Measurements from ENCODE around the gene BPI. TPM values are rescaled to one million over a fixed set of nuclear protein-coding genes. Genes with fewer than 3 reads are reported as not detected.
A peak's percentile ranks its signal among the peaks of the same experiment; 100 is the strongest.

Gene BPI
- total RNA-seq, 1 experiment from 2014 or later = not detected

- no peak for TF ChIP-seq REST (IDR thresholded peaks at IDR 0.05; ENCODE audit: insufficient read depth in 1 of 2, low read depth in 2 of 2, low read length in 1 of 2)
- TF ChIP-seq POLR2AphosphoS5 (IDR thresholded peaks at IDR 0.05; ENCODE audit: low read depth, low read length) = no peak
- TF ChIP-seq CTCF (IDR thresholded peaks at IDR 0.05) = no peak
- no peak for TF ChIP-seq TCF7L2 (IDR thresholded peaks at IDR 0.05; ENCODE audit: low read depth, low read length)
- no peak for TF ChIP-seq SIN3A (IDR thresholded peaks at IDR 0.05; ENCODE audit: borderline replicate concordance, insufficient read depth, low read depth, low read length)
- ATAC-seq = no peak
- CTCF ChIA-PET = no interaction called here
These were observed 34.2 kb upstream of the BPI start for GRCh38 chr20:38269715-38270114.

GRCh38 chr20:38270869-38271605 lies 32.9 kb upstream of the BPI start:
- POLR2A ChIA-PET = interaction anchor here (0.6 kb wide), 1 partner anchor 30 kb away, joined by 3 read pairs; no protein-coding TSS in a partner anchor
- Histone ChIP-seq H3K9me3 (ENCODE audit: control insufficient read depth, insufficient read depth, low read depth, low read length) (no peaks in the 10 kb centered on the region), H3K27me3 (ENCODE audit: control insufficient read depth, insufficient read depth, low read length) (no peaks in the 10 kb centered on the region), H3K27ac (ENCODE audit: low read length) (no peak overlapping the region), H3K4me1 (ENCODE audit: control insufficient read depth, insufficient read depth, low read length) (peaks cover 8% of the 10 kb centered on the region), H3K4me3 (ENCODE audit: low read depth in 2 of 2, low read length in 2 of 2) (no peak overlapping the region), H3K36me3 (ENCODE audit: control insufficient read depth, insufficient read depth, low read length) (no peaks in the 10 kb centered on the region)
- TF ChIP-seq SIN3A (IDR thresholded peaks at IDR 0.05; ENCODE audit: borderline replicate concordance, insufficient read depth, low read depth, low read length) (no peak), TCF7L2 (IDR thresholded peaks at IDR 0.05; ENCODE audit: low read depth, low read length) (no peak), REST (IDR thresholded peaks at IDR 0.05; ENCODE audit: insufficient read depth in 1 of 2, low read depth in 2 of 2, low read length in 1 of 2) (no peak), CTCF (IDR thresholded peaks at IDR 0.05) (no peak), POLR2AphosphoS5 (IDR thresholded peaks at IDR 0.05; ENCODE audit: low read depth, low read length) (no peak)
- in situ Hi-C loops (cut with HindIII; ENCODE audit: low pct_unique_long_range_greater_than_20kb, low sequenced_read_pairs) (no loop called here), intact Hi-C loops (cut with micrococcal nuclease; ENCODE audit: unreplicated experiment) (no loop called here)
- DNase-seq (ENCODE audit: low read depth, low spot score) (no peak), ATAC-seq (peak; percentile 90)
- CTCF ChIA-PET = no interaction called here
- BruUV-seq (replicated peaks) = no TSS peak

More at GRCh38 chr20:38269715-38270114, 34.2 kb upstream of the BPI start:
- H3K27ac ChIP-seq (ENCODE audit: low read length) = no peak overlapping the region
- POLR2A ChIA-PET = interaction anchor here (0.5 kb wide), 1 partner anchor 221 kb away, joined by 3 read pairs; no protein-coding TSS in a partner anchor
- no peak for DNase-seq (ENCODE audit: low read depth, low spot score)
- no peaks in the 10 kb centered on the region for H3K9me3 ChIP-seq (ENCODE audit: control insufficient read depth, insufficient read depth, low read depth, low read length)
- H3K4me3 ChIP-seq (ENCODE audit: low read depth in 2 of 2, low read length in 2 of 2) = no peak overlapping the region
- intact Hi-C loops (cut with micrococcal nuclease; ENCODE audit: unreplicated experiment) = no loop called here
- no peaks in the 10 kb centered on the region for H3K36me3 ChIP-seq (ENCODE audit: control insufficient read depth, insufficient read depth, low read length)
- BruUV-seq (replicated peaks) = no TSS peak
- H3K4me1 ChIP-seq (ENCODE audit: control insufficient read depth, insufficient read depth, low read length) = peaks cover 8% of the 10 kb centered on the region
- H3K27me3 ChIP-seq (ENCODE audit: control insufficient read depth, insufficient read depth, low read length) = no peaks in the 10 kb centered on the region
- in situ Hi-C loops (cut with HindIII; ENCODE audit: low pct_unique_long_range_greater_than_20kb, low sequenced_read_pairs) = no loop called here

Data from Panc1 (cell line).